GM12873 (cell line): ENCODE results near the gene SLC2A1.

Experiments
- CTCF ChIP-seq: IDR thresholded peaks from 2 replicates; pipeline ENCODE4 v1.5.1; 2012; ENCODE audit warnings: low read depth, mild to moderate bottlenecking, moderate library complexity, low read length, control low read depth; ENCODE audit not compliant: insufficient read depth; ENCODE audit errors: missing control alignments

The SLC2A1 gene

GRCh38 chr1:42930178-42931107 is 28.2 kb downstream of the SLC2A1 start:
- no peak for TF ChIP-seq CTCF

- no peak for TF ChIP-seq CTCF
Measured at GRCh38 chr1:42929434-42930177, 29.1 kb downstream of the SLC2A1 start.

- no peak for TF ChIP-seq CTCF
Measured at GRCh38 chr1:42928859-42929258, 29.8 kb downstream of the SLC2A1 start.

- TF ChIP-seq CTCF = no peak
Measured at GRCh38 chr1:42927920-42928505, 30.7 kb downstream of the SLC2A1 start.

GRCh38 chr1:42927274-42927841 is 31.3 kb downstream of the SLC2A1 start:
- no peak for TF ChIP-seq CTCF

- no peak for TF ChIP-seq CTCF
Measured at GRCh38 chr1:42926879-42927242, 31.8 kb downstream of the SLC2A1 start.
